Measurements from ENCODE around the gene PRSS53.

DNA sequence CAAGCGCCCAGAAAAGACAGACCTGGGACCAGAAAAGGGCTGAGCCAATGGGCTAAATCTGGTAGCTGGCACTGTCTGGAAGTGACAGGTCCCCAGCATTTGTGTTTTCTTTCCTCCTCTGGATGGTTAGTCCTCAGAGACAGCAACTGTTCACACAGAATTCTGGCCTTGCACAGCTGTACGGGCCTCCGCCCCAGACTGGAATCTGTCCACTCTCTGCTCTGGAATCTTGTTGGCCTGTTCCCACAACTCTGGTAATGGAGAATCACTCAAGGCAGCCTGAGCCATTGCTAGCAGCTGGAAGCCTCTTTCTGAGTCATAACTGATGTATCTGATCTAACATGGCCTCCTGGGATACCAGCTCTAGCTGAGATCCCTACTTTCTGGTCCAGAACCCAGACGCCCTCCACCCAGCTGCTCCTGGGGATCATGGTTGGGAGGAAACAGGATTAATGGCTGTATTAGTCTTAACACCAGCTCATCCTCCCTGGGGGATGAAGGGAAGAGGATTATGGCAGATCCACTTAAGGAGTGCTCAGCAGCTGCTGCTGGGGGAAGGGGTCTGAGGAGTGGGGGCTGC lies 23.8 kb downstream of the PRSS53 start:
- no peak for TF ChIP-seq CTCF (IDR thresholded peaks at IDR 0.05)
- no peak for TF ChIP-seq EP300 (IDR thresholded peaks at IDR 0.05)
- no peak for TF ChIP-seq POLR2A (IDR thresholded peaks at IDR 0.05)
- TF ChIP-seq POLR2AphosphoS5 (IDR thresholded peaks at IDR 0.05) = no peak

All from gastroesophageal sphincter (tissue), 3 donors.